ENCODE data around the gene SPTY2D1.
"Not testable (repeated sequence)": the region's sequence is repeated elsewhere in the genome, so short reads cannot be mapped to it uniquely, and the experiment has no call there.

Gene SPTY2D1

DNA sequence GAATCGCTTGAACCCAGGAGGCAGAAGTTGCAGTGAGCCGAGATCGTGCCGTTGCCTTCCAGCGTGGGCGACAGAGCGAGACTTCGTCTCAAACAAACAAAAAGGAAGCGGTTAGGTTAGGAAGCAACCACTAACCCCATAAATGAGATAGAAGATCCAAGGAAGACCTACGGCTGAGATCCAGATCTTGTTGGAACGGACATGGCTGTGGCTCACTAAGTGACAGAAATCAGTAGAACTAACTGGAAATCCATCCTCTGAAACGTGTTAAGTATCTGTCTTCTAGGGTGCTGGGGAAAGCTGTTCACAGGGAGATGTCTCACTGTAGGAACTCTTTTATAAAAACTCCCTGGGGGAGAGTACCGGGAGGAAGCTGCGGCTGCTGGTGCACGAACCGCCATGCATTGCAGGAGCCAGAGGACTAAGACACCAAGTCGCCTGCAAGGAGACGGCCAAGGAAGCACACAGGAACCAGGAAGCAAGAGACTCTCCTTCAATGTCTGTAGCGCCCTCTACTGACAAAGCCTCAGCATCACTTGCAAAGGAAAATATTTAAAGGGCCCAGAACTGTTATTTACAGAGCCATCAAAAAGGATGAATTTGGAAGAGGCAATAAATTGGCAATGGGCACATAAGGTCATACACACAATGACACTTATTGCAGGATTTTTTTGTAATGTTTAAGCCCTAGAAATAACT, 16.9 kb upstream of the SPTY2D1 start:
- Mint-ChIP-seq H3K36me3 (ENCODE audit: low read depth) (no peaks in the 10 kb centered on the region), H3K27ac (no peak overlapping the region), H3K27me3 (ENCODE audit: low read depth, poor library complexity) (peaks cover 7% of the 10 kb centered on the region), H3K4me1 (no peaks in the 10 kb centered on the region), H3K9me3 (peaks cover 15% of the 10 kb centered on the region), H3K4me3 (no peak overlapping the region)
- DNase-seq = no peak
- TF ChIP-seq, protein P1, sequence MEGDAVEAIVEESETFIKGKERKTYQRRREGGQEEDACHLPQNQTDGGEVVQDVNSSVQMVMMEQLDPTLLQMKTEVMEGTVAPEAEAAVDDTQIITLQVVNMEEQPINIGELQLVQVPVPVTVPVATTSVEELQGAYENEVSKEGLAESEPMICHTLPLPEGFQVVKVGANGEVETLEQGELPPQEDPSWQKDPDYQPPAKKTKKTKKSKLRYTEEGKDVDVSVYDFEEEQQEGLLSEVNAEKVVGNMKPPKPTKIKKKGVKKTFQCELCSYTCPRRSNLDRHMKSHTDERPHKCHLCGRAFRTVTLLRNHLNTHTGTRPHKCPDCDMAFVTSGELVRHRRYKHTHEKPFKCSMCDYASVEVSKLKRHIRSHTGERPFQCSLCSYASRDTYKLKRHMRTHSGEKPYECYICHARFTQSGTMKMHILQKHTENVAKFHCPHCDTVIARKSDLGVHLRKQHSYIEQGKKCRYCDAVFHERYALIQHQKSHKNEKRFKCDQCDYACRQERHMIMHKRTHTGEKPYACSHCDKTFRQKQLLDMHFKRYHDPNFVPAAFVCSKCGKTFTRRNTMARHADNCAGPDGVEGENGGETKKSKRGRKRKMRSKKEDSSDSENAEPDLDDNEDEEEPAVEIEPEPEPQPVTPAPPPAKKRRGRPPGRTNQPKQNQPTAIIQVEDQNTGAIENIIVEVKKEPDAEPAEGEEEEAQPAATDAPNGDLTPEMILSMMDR (IDR thresholded peaks at IDR 0.05) = no peak

DNA sequence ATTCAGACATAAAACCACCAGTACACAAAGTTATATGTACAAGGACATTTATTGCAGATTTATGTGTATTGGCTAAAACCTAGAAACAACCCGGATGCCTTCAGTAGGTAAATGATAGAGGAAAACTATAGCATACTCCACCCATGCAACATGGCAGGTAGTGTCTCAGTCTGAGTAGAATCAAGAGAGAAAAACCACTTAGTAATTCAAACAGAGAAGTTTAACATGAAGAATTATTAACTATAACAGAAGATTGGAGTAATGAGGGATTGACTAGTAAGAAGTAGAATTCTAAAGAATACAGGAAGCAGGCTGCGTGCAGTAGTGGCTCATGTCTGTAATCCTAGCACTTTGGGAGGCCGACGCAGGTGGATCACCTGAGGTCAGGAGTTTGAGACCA, 16.2 kb upstream of the SPTY2D1 start:
- H3K27me3 Mint-ChIP-seq (ENCODE audit: low read depth, poor library complexity) = peaks cover 7% of the 10 kb centered on the region
- no peak for DNase-seq
- no peaks in the 10 kb centered on the region for H3K4me1 Mint-ChIP-seq
- H3K36me3 Mint-ChIP-seq (ENCODE audit: low read depth) = no peaks in the 10 kb centered on the region
- H3K4me3 Mint-ChIP-seq = no peak overlapping the region
- H3K27ac Mint-ChIP-seq = no peak overlapping the region
- TF ChIP-seq, protein P1 (IDR thresholded peaks at IDR 0.05) = no peak
- H3K9me3 Mint-ChIP-seq = peaks cover 15% of the 10 kb centered on the region

DNA sequence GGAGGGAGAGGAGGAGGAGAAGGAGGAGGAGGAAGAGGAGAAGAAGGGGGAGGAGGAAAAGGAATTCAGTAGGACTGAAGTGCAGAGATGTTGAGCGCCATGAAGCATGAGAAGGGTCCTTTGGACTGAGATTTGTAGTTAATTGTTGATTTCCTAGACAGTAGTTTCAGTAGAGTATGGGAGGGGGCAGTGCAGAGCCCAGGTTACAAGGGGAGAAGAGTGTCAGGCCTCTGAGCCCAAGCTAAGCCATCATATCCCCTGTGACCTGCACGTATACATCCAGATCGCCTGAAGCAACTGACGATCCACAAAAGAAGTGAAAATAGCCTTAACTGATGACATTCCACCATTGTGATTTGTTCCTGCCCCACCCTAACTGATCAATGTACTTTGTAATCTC, 8.9 kb upstream of the SPTY2D1 start:
- not testable (repeated sequence) for H3K9me3 Mint-ChIP-seq; H3K4me1 Mint-ChIP-seq; DNase-seq; H3K4me3 Mint-ChIP-seq; H3K36me3 Mint-ChIP-seq (ENCODE audit: low read depth); H3K27ac Mint-ChIP-seq
- H3K27me3 Mint-ChIP-seq (ENCODE audit: low read depth, poor library complexity) = peaks cover 44% of the 10 kb centered on the region

DNA sequence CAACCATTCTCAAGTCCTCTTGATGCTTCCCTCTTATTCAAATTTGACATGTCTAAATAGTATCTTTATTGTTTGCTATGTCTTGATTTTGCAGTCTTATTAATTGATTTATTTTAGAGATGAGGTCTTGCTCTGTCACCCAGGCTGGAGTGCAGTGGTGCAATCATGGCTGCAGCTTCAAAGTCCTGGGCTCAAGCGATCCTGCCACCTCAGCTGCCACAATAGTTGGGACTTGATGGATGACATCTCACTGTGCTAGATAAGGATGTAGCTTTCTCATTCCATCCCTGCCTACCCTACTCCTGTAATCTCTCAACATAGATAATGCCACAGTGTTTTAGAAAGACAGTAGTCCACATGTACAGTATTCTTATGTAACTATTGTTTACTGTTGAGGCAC, 7.5 kb upstream of the SPTY2D1 start:
- Mint-ChIP-seq H3K27ac (no peak overlapping the region), H3K4me1 (no peaks in the 10 kb centered on the region), H3K36me3 (ENCODE audit: low read depth) (no peaks in the 10 kb centered on the region), H3K4me3 (no peak overlapping the region), H3K27me3 (ENCODE audit: low read depth, poor library complexity) (peaks cover 55% of the 10 kb centered on the region), H3K9me3 (no peaks in the 10 kb centered on the region)
- TF ChIP-seq, protein P1 (IDR thresholded peaks at IDR 0.05) = no peak
- DNase-seq = no peak

DNA sequence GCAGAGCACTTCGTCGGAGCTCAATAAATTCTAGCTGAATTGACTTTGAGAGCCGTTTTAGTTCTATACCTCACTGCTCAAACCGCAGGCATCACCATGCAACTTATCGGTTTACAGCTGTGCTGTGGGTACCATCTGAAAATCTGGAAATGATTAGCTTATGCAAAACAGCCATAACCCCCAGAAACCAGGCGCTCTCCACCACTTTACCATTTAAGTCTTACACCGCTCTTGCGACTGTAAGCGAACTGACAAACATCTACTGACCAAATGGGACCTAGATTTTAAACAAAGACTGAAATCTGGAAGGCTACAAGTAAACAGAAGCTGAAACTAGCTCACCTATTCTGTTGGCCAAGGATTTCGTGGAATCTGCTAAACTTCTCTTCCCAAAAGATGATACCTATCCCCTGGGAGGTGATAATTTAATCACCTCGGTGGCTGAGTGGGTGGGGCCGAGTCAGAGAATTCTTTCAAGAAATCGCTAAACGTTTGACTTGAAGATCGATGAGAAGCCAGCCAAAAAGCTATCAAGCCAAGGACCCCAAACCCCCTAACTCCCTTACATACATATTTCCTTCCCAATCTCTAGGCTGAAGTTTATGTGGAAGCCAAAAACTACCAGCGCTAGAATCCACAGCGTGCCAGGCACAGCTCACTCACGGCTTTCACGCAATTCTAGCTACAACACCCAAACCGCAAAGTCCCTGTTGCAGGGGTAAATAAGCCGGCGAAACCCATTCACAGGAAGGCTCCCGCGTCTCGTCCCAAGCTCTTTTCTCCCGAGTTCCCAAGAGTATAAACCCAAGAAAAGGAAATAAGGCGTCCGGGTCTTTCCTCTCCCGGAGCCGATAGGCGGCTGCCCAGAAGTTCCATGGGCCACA, 644 bp downstream of the SPTY2D1 start:
- H3K27me3 Mint-ChIP-seq (ENCODE audit: low read depth, poor library complexity) = peaks cover 25% of the 10 kb centered on the region
- H3K4me3 Mint-ChIP-seq = peak overlapping the region; percentile 99
- peaks cover 21% of the 10 kb centered on the region for H3K4me1 Mint-ChIP-seq
- no peaks in the 10 kb centered on the region for H3K9me3 Mint-ChIP-seq
- peak overlapping the region; percentile 100 for H3K27ac Mint-ChIP-seq
- peak; percentile 16 for DNase-seq
- no peaks in the 10 kb centered on the region for H3K36me3 Mint-ChIP-seq (ENCODE audit: low read depth)
- TF ChIP-seq, protein P1 (IDR thresholded peaks at IDR 0.05) = no peak

DNA sequence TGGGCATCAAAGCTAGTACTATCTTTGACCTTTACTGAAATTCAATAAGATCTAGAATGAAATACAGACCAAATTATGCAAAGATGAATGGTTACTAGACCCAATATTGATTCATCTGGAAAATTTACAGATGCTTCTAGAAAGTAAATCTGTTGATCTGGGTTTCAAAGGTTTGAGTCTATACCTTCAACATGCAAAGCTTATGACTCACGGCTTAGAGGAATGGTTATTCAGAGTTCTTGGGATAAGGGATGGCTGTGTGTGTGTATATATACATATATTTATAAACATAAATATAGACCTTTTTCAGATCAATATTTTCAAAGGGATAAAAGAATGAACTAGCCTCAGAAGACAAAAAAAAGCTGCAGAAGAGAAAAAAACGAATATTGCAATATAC, 1.3 kb downstream of the SPTY2D1 start:
- Mint-ChIP-seq H3K4me3 (peak overlapping the region; percentile 99), H3K9me3 (no peaks in the 10 kb centered on the region), H3K4me1 (peaks cover 21% of the 10 kb centered on the region), H3K27ac (no peak overlapping the region), H3K27me3 (ENCODE audit: low read depth, poor library complexity) (peaks cover 22% of the 10 kb centered on the region), H3K36me3 (ENCODE audit: low read depth) (no peaks in the 10 kb centered on the region)
- DNase-seq = no peak
- TF ChIP-seq, protein P1 (IDR thresholded peaks at IDR 0.05) = no peak
